ENCODE data around the gene CNTNAP1.

The CNTNAP1 gene

GRCh38 chr17:42677012-42677857 is 5.1 kb upstream of the CNTNAP1 start:
- TF ChIP-seq CTCF (IDR thresholded peaks at IDR 0.05; ENCODE audit: insufficient read depth, missing control alignments), result no peak
- DNase-seq (ENCODE audit: insufficient read length, low spot score), result peak; percentile 100
- FAIRE-seq, result no peak

DNA sequence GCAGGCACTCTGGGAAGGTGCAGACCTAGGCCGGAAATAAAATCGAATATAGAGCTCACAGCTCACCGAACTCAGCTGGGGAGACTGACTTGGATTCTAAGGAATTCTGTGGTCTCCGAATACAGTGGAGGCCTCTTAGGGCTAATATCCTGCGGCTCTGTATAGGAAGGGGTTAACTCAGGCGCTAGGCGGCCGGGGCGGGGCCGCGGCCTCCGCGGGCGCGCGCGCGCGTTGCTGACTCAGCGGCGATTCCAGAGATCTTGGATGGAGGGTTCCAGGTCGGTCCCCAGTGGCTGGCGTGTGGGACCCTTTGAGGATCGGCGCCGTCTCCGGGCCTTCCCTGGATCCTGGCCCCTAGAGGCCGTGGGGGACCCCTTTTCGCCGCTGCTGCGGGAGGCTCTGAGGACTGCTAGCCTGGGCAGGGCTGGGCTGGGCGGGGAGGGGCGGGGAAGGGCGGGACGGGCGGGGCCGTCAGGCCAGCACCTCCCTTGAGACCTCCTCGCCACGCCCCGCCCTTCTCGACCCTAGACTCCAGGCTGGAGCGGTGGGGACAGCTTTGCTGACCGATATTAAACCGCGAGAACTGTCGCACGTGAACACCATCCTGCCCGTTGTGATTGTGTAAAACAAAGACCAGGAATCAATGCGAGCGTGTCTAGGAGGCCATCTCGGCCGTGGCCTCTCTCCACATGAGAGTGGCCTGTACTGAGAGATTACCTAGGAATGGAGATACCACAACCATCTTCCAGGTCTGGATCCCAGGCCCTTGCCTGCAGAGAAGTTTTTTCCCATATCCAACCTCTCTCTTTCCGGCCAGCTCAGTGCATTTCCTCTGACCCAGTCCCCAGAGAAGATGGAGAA is 4.2 kb upstream of the CNTNAP1 start:
- no peak for FAIRE-seq
- no peak for TF ChIP-seq CTCF (IDR thresholded peaks at IDR 0.05; ENCODE audit: insufficient read depth, missing control alignments)
- peak; percentile 85 for DNase-seq (ENCODE audit: insufficient read length, low spot score)

DNA sequence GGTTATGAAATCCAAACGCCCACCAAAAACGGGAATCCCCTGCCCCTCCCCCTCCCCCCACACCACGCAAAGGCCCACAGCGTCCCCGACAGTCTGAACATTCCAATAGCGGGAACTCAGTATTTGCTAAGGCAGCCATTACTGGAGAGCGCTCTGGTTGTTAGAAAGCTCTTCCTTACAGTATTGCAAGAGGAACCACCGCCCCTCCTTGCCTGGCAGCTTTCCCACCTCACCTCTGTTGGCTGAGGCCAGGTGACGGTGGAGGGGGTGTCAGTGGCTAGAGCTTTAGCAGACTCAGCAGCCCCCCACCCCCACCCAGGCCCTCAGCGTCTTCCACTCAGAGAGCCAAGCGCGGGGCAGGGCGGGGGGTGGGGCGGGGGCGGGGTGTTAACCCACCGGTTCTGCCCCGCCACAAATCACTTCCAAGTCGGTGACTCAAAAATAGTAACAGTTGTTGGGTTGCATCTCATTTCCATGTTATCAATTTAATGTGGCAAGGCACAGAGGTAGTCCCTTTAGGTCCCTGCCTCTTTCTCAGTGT is 3.3 kb upstream of the CNTNAP1 start:
- FAIRE-seq (no peak), DNase-seq (ENCODE audit: insufficient read length, low spot score) (no peak)
- TF ChIP-seq CTCF (IDR thresholded peaks at IDR 0.05; ENCODE audit: insufficient read depth, missing control alignments), result no peak

DNA sequence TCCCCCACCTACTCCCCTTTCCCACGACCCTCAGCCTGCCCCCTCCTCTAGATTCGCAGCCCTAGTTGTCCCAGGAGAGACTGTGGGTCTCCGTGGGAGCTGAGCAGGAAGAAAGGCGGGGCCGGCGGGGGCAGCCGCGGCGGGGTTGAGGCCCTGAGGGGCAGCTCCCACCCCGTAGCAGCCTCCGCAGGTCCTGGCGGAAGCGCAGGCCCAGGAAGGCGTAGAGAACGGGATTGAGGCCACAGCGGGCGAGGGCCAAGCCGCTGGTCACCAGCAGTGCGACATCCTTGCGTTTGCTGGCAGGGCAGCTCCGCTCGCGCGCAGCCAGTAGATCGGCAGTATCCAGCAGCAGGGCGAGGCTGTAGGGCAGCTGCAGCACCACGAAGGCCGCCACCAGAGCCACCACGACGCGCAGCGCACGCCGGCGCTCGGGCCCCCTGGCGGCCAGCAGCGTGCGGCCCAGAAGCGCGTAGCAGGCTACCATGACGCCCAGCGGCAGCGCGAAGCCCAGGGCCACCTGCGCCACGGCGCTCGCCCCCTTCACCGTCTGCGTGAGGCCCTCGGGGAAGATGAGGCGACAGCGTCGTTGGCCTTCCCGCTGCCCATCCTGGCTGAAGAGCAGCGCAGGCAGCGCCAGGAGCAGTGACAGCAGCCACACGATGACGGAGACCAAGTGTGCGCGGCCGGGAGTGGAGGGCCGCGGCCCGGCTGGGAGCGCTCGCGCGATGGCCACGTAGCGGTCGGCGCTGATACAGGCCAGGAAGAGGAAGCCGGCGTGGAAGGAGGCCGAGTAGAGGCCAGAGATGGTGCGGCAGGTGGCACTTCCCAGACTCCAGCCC is 2.6 kb upstream of the CNTNAP1 start:
- TF ChIP-seq CTCF (IDR thresholded peaks at IDR 0.05; ENCODE audit: insufficient read depth, missing control alignments), result no peak
- FAIRE-seq, result no peak
- no peak for DNase-seq (ENCODE audit: insufficient read length, low spot score)

GRCh38 chr17:42680331-42680808 is 2.0 kb upstream of the CNTNAP1 start:
- DNase-seq (ENCODE audit: insufficient read length, low spot score), result no peak
- no peak for FAIRE-seq
- TF ChIP-seq CTCF (IDR thresholded peaks at IDR 0.05; ENCODE audit: insufficient read depth, missing control alignments), result no peak

GRCh38 chr17:42682722-42683403 is 532 bp downstream of the CNTNAP1 start:
- peak; percentile 69 for DNase-seq (ENCODE audit: insufficient read length, low spot score)
- FAIRE-seq, result no peak
- no peak for TF ChIP-seq CTCF (IDR thresholded peaks at IDR 0.05; ENCODE audit: insufficient read depth, missing control alignments)

All from D721Med (cell line).